NCI-H1694 (cell line): ENCODE results near the gene SLC4A9.

ENCODE experiments used
- DNase-seq: peaks from one replicate; lab custom pipeline; 2025; lab: John Stamatoyannopoulos, UW

SLC4A9 gene

DNA sequence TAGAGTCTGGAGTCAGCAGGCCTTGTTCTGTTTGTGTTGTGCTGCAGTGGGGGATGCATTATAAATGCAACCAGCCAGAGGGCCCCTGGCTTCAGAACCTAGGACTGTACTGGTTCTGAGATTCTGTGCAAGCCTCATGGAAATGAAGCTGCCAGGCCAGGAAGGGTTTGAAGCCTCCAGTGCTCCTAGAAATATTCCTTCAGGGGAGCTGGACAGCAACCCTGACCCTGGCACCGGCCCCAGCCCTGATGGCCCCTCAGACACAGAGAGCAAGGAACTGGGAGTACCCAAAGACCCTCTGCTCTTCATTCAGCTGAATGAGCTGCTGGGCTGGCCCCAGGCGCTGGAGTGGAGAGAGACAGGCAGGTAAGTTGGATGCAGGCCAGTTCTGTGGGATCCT is at the start of gene SLC4A9:
SLC4A9 (plus strand) TSS at position 94 of the 400 bp plus-strand sequence; CDS start at position 137, 43 bp downstream.
- no peak for DNase-seq

GRCh38 chr5:140310434-140310833 is 49.6 kb upstream of the SLC4A9 start:
- DNase-seq, result no peak

- no peak for DNase-seq
Measured at GRCh38 chr5:140311011-140311467, 49.0 kb upstream of the SLC4A9 start.

GRCh38 chr5:140312067-140312790 is 47.8 kb upstream of the SLC4A9 start:
- no peak for DNase-seq

DNA sequence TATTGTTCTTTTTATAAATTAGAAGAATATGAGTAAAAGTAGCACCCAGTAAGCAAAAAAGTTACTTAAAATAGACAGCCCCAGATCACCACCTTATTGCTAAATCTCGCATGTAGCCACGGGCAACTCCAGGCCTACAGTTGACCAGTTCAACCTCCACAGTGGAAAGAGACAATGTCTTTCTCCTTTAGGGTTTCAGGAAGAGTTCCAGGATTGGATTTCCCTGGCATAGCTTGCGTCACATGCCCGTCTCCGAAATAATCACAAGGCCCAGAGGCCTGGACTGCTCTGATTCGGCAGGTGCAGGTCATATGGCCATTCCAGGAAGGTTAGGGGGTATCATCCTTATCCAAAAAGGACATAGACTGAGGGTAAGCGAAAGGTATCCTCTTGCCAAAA is 47.2 kb upstream of the SLC4A9 start:
- no peak for DNase-seq

DNA sequence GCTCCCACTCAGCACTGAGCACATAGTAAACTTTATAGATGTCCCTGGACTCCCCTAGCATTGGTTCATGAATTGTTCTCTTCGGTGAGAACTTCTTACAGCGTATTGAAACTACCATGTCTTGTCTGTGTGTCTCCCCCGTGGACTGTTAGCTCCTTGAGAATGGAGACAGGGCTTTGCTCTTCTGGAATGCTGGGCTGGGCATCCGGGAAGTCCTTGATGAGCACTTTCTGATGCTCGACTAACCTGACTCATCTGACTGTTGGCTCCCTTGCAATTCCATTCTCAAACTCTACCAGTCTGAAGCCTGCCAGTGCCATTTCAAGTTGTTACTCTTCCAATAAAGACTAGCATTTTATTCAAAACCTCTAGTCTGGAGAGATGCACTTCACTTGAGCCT is 42.1 kb upstream of the SLC4A9 start:
- no peak for DNase-seq

GRCh38 chr5:140318792-140319191 is 41.2 kb upstream of the SLC4A9 start:
- DNase-seq, result no peak

- DNase-seq, result no peak
Measured at GRCh38 chr5:140319833-140320232, 40.2 kb upstream of the SLC4A9 start.

GRCh38 chr5:140321796-140322195 is 38.2 kb upstream of the SLC4A9 start:
- no peak for DNase-seq

GRCh38 chr5:140322751-140323731 is 37.0 kb upstream of the SLC4A9 start:
- no peak for DNase-seq

- no peak for DNase-seq
Measured at GRCh38 chr5:140324041-140324600, 35.9 kb upstream of the SLC4A9 start.

DNA sequence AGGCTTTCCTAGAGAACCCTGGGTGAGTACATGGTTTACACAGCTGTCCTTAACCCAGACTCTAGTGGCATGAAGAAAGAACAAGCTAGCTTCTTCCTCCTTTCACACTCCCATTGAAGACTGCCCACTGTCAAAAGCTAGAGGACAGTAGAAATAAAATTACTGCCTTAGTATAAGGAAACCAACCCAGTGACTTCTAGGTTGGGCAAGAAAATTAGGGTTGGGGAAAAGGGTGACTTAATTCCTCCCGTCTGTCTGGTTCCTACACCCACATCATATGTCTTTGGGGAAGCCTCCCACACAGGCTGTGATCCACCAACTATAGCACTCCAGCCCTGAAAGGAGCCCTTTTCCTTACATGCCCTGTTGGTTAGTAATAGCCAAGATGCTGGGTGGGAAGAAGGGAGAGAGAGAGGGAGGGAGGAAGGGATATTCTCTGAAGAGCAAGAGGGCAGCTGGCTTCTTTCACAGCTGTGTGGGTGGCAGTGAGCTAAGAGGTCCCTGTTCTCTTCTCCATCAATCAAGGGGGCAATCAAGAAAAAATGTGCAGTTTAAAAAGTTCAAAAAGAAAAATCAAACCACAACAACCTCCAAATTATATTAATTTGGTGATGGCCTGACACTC is 35.3 kb upstream of the SLC4A9 start:
- no peak for DNase-seq

GRCh38 chr5:140325486-140325885 is 34.5 kb upstream of the SLC4A9 start:
- DNase-seq, result no peak

DNA sequence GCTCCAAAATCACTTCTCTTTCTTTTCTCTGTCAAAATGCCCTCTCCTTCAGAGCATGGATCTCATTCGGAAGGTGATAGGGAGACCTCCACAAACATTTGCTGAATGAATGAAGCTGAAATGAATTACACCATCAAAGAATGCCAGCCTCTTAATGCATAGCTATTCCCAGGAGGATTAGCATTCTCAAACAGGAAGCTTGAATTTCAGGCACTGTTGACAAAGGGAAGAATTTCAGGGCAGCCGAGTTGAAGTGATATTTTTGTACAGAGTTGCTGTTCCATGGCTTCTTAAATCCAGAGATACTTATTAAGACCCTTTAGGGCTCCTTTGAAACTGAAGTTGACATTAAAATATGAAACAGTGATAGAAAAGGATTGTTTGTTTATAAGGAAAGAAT is 32.4 kb upstream of the SLC4A9 start:
- no peak for DNase-seq

GRCh38 chr5:140328036-140328764 is 31.8 kb upstream of the SLC4A9 start:
- DNase-seq, result no peak

DNA sequence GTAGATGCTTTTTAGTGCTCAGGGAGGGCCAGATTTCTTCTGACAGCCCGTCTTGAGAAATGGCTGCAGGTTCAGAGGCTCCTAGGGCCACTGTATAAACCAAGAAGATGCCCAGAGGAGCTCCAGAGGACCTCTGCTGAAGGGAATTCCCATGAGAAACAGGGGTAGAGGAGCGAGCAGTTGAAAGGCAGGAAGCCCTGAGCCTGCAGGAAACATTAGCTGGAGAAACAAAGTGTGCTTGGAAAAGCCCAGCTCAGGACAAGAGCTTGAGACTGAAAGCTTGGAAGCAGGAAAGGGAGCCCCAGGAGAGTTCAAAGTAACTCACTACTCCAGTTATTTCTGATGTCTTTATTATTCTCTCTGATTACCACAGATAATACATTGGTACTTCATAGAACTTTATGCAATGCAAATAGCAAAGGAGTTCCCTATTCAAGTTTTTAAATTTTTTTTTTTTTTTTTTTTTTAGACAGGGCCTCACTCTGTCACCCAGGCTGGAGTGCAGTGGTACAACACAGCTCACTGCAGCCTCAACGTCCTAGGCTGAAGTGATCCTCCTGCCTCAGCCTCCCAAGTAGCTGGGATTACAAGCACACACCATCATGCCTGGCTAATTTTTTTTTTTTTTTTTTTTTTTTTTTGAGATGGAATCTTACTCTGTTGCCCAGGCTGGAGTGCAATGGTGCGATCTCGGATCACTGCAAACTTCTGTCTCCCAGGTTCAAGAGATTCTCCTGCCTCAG is 30.1 kb upstream of the SLC4A9 start:
- DNase-seq, result no peak

DNA sequence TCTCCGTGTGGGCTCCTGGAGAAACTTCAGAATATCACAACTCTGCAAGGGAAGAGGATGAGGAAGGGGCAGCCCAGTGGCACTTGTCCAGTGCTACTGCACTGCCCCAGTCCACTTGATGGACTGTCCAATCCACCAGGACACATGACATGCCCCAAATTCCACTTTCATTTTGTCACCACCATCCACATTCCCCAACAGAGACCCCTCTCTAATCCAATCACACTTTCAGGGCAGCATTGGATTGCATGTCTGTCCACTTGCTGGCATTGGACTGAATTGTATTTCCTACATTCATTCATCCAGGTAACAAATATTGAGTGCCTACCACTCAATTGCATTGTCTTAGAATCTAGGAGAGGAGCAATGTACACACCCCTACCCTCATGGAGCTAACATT is 28.4 kb upstream of the SLC4A9 start:
- no peak for DNase-seq

- DNase-seq, result no peak
Measured at GRCh38 chr5:140336388-140336787, 23.6 kb upstream of the SLC4A9 start.

DNA sequence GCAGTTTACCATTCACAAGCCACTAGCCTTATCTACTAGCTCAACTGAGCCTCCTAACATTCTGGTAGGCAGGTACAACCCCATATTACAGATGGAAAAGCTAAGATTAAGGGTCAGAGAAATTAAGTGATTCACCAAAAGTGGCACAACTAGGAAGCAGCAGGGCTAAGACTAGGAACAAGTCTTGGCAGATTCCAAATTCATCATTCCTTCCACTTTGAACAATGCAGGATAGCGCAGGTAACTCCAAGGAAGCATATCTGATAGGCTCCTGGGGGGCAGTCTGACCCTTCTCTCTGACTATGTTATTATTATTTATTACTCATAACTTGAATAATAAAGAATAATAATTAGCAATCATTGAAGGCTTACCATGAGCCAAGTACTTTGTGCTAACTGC is 22.1 kb upstream of the SLC4A9 start:
- DNase-seq, result no peak

GRCh38 chr5:140338336-140338735 is 21.7 kb upstream of the SLC4A9 start:
- DNase-seq, result no peak

DNA sequence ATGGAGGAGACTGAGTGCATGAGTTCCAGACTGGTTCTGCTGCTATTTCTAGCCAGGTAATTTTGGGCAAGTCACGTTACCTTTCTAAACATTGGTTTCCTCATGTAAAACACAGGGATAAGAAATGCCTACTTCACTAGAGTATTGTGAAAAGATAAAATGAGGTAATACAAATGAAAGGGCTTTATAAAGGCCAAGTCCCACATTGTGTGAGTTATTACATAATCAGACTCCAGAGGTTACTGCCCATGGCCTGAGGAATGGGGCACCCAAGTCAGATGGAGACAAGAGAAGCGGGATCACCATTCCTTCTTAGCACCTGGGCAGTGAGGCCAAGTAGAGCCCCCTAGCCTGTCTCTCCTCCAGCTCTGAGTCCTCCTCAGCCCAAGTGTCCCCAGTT is 21.1 kb upstream of the SLC4A9 start:
- no peak for DNase-seq
